ENCODE measurements around the gene P2RY2.
A peak's percentile ranks its signal among the peaks of the same experiment; 100 is the strongest.
"Not testable (repeated sequence)": the region's sequence is repeated elsewhere in the genome, so short reads cannot be mapped to it uniquely, and the experiment has no call there.

P2RY2 gene

DNA sequence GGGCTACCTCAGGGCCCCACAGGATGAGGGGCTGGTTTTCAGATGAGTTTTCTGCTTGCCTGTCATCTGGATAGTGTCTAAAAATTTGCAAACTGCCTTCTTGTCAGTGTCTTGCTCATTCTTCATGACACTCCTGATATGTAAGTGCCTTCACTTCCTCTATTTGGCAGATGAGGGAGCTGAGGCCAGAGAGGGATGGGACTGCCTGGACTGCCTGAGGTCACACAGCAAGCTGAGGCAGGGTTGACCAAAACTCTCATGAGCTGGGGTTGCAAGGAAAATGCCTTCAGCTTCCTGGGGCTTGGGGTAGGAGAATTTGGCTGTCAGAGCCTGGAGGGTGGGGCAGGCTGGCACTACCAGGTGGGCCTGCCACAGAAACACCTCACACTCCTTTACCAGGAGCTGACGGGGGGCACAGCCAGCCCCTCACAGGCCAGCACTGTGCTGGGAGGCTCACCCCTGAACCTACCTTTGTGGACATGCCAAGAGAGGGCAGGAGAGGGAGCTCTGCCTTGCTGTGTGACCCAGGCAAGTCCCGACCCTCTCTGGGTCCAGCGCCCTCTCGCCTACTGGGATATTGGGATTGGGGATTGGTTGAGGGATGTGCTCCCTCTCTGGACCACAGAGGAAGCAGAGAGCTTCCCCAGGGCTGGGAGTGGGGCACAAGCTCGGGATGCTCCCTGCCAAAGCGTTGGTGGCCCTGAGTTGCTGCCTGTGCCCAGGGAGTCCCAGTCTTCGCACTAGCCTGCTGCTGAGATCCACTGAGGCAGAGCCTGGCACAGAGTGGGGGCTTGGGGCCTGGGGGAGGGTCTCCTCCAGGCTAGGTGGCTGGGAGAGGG lies 52.2 kb downstream of the P2RY2 start:
- intact Hi-C loops (cut with DNase I) = no loop called here
- DNase-seq = peak in 5 of 42 donors; percentile 3 to 34 (median 10)

DNA sequence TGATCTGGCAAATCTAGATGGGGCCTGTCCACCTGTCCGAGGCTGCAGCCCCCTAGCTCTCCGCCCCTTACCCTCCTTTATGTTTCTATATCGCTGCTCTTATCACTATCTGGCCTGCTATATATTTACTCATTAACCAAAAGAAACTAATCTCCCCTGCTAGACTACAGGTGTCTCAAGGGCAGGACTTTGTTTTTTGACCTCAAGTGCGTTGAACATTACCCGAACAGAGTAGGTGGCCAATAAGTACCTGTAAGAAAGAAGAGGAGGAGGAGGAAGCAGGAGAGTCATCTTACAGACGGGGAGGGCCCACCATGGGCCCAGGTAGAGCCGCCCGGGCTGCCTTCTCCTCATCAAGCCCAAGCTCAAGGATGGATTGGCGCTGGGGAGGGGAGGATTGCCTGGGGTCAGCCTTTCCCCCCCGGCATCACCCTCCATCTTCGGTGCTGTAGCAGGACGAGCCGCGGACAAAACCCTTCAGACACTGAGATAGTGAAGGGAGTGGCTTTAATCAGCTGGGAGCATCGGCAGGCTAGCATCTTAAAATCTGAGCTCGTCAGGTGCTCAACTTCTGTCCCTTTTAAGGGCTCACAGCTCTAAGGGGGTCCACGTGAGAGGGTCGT lies 52.9 kb downstream of the P2RY2 start:
- intact Hi-C loops (cut with DNase I) = no loop called here
- DNase-seq = peak in 5 of 42 donors; percentile 1 to 37 (median 4)

DNA sequence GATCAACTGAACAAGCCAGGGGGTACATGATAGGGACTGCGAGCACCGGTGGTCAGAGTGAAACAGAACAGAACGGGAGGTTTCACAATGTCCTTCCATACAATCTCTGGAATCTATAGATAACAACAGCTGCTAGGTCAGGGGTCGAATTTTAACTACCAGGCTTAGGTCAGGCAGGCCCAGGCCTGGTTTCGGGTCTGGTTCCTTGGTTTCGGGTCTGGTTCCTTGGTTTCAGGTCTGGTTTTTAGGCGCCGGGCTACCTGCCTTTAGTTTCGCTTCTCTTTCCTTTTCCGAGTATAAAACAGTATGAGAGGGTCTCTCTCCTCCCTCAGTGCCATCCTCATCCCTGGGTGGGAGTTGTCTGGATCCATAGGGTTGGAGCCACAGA lies 53.4 kb downstream of the P2RY2 start:
- intact Hi-C loops (cut with DNase I) = not testable (repeated sequence)
- DNase-seq = peak in 3 of 42 donors; percentile 6 to 21 (median 9)

DNA sequence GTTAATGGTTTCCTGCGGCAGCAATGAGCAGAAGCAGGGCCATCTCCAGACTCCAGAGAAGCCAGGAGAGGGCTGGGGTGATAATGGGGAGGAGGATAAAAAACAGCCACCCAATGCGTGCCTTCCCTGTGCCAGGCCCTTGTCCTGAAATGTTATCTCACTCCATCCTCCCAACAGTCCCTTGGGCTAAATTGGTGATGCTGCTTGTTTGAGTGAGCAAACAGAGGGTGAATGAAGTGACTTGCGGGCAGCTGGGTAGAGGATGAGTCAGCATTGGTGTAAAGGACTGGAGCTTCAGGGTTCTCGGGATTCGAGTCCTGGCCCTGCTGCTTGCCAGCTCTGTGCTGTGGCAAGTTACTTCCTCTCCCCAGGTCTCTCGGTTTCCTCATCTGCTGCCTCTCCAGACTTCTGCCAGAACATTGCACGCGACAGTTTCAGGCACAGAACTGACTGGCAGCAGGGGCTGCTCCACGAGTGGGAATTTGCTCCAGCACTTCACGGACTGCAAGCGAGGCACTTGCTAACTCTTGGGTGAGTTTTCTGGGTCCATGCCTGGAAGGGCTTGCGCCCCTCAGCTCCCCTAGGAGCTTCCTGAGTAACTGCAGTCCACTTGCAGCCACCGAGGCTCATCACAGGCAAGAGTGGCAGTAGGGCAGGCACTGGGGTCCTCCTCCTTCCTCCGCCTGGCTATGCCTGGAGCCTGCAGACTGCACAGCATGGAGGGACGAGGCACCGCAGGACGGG lies 54.0 kb downstream of the P2RY2 start, which contains the start of gene P2RY6:
P2RY6 (plus strand) TSS at position 403 of the 744 bp plus-strand sequence. CDS start 24,181 bp downstream, outside the sequence.
- intact Hi-C loops (cut with DNase I) = no loop called here
- DNase-seq = peak in 20 of 42 donors; percentile 11 to 60 (median 36)

DNA sequence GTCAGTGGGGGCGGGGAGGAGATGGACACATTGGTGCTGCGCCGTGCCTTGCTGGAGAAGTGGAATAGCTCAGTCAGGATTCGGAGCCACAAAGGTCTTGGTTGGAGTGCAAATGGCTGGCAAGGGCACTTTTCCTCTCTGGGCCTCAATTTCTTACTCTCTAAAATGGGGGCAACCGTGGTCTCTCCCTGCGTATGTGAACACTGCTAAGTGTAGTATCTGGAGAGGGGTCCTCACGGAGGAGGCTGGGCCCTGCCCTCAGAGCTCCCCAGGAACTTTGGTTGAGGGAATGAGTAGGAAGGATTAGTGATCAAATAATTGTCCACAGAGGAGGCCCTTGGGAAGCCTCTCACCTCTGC lies 54.6 kb downstream of the P2RY2 start:
- DNase-seq = peak in 1 of 42 donors; percentile 16
- intact Hi-C loops (cut with DNase I) = no loop called here

DNA sequence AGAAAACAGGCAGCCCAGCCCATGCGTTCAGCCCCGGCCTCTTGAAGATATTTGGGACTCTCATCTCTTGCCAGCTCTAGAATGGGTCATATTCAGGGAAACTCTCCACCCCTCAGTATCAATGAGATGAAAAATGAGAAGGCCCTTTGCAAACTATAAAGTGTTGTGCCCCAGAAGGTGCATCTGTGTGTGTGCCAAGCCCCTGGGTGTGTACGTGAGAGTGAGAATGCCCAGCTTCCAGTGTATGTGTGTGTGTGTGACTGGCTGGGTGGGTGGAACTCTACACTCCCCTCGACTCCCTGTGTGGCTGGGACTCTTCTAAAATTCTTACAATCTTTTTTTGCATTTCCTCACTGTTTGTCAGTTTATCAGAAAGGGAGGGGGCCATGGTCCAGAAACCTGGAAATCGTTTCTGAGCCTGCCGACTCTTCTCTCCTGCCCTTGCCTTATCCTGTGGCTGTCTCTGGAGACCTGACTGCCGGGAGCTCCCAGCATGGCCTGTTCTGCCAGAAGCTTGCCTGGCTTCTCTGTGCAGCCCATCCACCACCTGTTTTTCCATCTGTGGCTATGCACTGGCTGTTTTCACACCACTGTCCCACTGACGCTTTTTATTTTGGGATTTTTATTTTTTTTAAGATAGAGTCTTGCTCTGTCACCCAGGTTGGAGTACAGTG lies 55.3 kb downstream of the P2RY2 start:
- intact Hi-C loops (cut with DNase I) = no loop called here
- DNase-seq = peak in 1 of 42 donors; percentile 19

DNA sequence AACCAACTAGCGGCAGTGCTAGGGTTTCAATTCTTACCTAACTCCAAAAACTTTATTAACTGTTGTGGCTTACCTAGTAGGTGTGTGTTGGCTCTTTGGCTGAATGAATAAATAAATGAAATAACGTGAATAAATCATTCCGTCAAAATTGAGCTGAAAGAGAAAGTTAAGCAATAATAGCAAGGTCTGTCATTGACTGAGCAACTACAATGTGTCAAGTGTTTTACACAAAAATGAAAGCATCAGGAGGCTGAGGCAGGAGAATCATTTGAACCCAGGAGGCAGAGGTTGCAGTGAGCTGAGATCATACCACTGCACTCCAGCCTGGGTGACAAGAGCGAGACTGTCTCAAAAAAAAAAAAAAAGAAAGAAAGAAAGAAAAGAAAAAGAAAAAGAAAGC lies 56.1 kb downstream of the P2RY2 start:
- intact Hi-C loops (cut with DNase I); DNase-seq: not testable (repeated sequence)

DNA sequence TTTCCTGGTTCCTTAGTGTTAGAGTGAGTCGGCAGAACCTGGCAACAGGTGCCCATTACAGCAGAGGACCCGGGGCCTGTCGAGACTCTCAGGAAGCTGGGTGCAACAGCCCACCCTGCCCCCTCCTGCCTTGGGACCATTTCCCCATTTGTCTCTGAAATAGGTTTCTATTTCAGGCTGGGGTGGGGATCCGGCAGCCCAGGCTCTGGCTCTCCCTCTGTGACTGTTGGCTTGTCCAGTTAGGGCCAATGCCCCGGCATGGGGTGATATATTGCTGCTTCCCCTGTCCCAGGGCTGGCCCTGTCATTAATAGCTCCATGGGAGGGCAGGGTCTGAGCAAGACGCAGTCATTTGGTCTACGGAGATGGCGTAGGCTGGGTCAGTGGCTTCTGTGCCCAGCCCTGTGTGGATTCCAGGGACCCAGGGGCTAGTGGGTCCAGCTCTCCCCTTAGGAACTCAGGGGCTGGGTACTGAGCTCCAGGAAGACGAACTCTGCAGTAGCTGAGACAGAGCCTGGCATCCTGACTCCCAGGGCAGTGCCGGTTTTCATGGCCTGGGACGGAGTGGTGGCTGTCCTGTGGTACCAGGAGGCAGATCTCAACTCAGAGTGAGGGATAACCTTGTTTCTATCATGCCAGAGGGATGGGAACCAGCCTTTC lies 56.8 kb downstream of the P2RY2 start:
- intact Hi-C loops (cut with DNase I) = no loop called here
- DNase-seq = peak in 11 of 42 donors; percentile 9 to 51 (median 23)

DNA sequence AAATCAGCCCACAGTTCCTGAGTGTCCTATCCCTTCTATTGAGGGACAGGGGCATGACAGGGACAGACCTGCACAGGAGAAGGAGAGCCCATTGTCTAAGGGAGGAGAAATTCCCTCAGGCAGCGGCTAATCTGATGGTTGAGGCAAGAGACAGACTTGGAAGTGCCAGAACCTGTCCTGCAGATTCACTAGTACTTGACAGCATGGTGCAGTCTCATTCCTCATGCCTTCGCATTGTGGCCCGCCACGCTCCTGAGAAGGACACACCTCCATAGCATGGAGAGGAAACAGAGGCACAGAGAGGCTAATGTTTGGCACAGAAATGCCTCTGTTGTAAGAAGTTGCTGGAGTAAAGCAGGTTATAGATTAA lies 57.3 kb downstream of the P2RY2 start:
- peak in 1 of 42 donors; percentile 3 for DNase-seq
- intact Hi-C loops (cut with DNase I) = no loop called here

DNA sequence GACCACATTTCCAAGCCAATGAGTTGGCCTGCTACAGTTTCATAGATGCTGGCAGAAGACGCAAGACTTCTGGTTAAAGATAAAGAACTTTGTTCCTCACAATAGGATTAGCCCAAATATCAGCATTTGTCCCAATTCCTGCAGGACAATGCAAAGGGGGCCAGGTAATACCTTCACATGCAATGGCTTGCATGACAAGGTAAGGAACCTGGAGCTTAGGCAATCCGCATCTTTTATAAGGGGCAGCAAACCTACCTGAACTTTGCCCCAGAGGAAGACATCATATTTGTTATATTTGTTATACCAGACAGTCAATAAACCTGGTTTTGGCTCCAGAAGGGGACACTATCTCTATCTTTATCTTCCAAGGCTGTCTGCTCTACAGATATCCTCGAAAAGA lies 59.4 kb downstream of the P2RY2 start:
- DNase-seq = no peak
- intact Hi-C loops (cut with DNase I) = no loop called here

DNA sequence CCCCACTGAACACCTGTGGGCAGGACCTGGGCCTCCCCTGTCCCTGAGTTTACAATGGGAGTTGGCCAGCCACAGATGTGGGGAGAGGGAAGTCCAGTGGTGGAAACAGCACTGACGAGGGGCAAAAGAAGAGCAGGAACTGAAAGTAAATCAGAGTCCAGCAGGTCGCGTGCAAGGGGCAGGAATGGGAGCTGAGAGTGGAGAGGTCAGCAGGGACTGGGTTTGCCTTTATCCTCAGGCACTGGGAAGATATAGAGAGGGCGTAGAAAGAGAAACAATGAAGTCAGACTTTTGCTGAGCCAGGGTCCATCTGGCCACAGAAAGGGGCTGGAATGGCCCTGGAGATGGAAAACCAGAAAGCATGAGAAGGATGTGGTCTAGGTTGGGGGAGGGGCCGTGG lies 62.5 kb downstream of the P2RY2 start:
- intact Hi-C loops (cut with DNase I) = no loop called here
- peak in 12 of 42 donors; percentile 14 to 52 (median 24) for DNase-seq

DNA sequence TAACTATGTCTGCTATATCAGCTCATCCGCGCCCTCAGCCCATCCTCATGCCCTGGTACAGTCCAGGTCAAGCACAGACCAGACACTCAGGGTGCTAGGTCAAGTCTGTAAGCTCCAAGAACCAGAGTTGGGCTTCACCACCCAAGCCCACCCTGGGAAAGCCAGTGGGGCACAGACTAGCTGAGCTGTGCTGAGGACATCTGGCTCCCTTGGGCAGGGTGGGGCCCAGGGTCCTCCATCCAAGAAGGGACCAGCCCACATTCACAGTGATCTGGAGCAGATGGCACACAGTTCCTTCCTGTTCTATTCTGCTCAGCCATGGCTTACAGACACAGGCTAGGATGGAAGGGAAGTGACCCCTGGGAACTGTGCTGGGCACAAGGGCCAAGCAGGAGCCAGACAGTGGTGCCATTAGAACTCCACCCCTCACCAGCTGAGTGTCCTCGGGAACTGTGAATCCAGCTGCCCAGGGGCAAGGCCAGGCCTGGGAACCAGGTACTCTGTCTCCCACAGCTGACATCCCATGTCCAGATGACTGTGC lies 63.2 kb downstream of the P2RY2 start:
- DNase-seq = no peak
- intact Hi-C loops (cut with DNase I) = no loop called here

DNA sequence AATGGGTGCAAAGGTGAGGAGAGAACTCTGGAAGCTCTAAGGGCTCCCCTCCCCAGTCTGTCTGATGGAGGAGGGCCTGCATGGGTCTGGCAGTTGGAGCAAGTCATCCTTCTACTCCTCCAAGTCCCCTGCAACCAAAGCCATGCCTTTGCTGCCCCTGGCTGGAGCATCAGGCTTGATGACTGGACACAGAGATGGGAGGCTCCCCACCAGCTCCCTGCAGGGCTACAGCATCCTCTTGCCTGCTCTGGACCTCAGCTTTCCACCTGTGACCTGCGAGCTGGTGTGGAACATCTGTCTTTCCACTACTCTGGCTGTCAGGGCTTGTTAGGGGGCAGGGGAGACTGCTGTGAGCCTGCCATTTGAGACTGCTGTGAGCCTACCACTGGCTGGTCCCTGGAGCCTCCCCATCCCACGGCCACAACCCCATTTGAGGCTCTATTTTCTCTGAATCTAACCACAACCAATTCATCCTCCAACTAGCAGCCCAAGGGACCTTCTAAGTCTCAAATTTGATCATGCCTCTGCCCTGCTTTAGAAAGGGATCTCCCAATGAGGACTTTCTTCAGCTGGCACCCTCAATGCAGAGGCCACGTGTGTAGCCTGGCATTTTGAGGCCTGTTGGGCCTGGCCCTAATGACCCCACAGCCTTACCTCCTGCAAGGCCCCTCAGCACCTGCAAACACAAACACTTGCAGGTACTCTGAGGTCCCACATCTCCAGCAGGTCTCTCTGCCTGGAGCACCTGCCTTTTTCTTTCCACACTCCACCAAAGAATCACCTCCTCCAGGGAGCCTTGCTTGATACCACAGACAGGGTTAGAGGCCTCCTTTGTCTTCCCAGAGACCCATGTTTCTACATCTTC lies 63.9 kb downstream of the P2RY2 start:
- DNase-seq = no peak

DNA sequence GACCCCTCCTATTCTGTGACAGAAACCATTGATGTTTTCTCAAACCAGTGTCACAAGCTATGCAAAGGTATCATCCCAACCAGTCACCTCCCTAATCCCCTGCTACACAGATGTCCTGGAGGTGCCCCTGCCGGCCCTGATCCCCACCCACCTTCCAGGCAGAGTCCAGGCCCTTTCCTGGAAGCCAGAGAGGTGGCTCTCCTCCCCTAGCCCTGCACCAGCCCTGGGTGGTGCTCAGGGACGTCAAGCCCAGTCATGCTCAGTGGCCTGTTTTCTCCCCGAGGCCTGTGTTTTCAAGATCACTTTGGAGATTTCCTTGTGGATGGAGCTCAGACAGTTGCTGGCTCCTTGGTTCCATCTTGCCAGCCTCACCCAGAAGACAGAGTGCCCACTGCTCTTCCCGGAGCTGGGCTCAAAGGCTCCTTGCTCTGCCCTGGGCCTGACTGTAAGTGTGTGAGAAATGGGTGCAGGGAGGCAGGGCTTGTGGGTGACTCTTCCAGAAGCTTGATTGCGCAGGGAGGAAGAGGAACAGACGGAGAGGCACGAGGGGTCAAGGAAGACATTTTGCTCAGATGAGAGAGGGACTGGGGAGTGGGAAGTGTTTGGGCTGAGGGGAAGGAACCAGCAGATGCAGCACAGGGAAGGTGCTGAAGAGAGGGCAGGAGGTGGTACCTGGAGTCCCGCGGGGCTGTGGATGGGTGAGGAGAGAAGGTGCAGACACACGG lies 65.4 kb downstream of the P2RY2 start:
- DNase-seq = no peak
- intact Hi-C loops (cut with DNase I) = no loop called here

More for the DNA sequence above, 63.9 kb downstream of the P2RY2 start:
- intact Hi-C loops (cut with DNase I) = no loop called here

DNA sequence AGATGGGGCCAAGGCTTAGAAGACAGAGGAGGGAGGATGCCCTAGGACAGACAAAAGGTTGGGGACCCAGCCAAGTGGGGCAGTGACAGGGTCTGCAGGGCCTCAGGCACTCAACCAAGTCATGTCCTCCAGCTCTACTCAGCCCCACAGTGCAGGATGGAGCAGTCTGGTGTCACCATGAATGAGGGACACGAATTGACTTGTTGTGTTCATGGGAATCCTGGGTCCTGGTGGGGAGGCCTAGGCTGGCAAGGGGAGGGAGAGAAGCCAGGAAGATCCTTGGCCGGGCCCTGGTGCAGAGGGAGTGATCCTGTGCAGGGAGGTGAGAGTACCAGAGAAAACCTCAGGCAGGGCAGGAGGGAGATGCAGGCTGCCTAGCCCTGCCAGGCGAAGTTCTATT lies 66.0 kb downstream of the P2RY2 start:
- no peak for DNase-seq
- intact Hi-C loops (cut with DNase I) = no loop called here

DNA sequence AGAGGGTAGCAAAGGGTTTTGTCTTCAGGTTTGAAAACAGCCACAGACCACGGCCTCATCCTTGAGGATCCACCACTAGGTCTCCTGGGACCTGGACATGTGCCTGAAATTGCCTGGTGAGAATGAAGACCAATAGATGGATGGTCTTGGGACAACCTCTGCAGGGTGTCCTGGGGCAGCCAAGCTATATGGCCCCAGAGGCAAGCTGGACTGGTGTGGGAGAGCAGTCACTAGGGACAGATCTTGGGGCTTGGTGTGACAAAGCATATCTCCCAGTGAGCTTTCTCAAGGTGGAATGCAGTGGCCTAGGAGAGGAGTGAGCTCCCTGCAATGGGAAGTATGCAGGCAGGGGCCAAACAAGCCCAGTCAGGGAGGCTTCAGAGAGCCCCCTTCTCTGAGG lies 67.6 kb downstream of the P2RY2 start:
- no peak for DNase-seq
- intact Hi-C loops (cut with DNase I) = no loop called here

Data from head of caudate nucleus (tissue), 42 donors.